DND-41 (cell line): ENCODE data around the gene CNTN5.

Experiments used
- ATAC-seq: fragments of 200-7000 bp; cut with Tn5 transposase; 3 replicates; pipeline ENCODE4 v1.9.1; 2021; ENCODE audit warnings: low read depth; ENCODE audit not compliant: insufficient read depth
- DNase-seq: peaks from one replicate; pipeline ENCODE4 v3.0.0-alpha.2; 2020
- H2AFZ ChIP-seq: 2 replicates; pipeline ENCODE4 v1.6.0; 2012; ENCODE audit warnings: low read depth, low read length
- H3K27ac ChIP-seq: 2 replicates; pipeline ENCODE4 v1.5.1; 2012; ENCODE audit warnings: low read length, inconsistent platforms
- H3K27me3 ChIP-seq: fragments of 200-600 bp; sonication (generic); 2 replicates; pipeline ENCODE4 v1.6.0; 2012; ENCODE audit warnings: low read length, mild to moderate bottlenecking, inconsistent platforms; ENCODE audit not compliant: insufficient read depth, poor library complexity
- H3K36me3 ChIP-seq: 2 replicates; pipeline ENCODE4 v1.5.1; 2012; ENCODE audit warnings: low read length, inconsistent platforms; ENCODE audit not compliant: insufficient read depth
- H3K4me1 ChIP-seq: 2 replicates; pipeline ENCODE4 v1.5.1; 2012; ENCODE audit warnings: mild to moderate bottlenecking, low read length; ENCODE audit not compliant: insufficient read depth
- H3K4me2 ChIP-seq: 2 replicates; pipeline ENCODE4 v1.6.0; 2012; ENCODE audit warnings: mild to moderate bottlenecking, moderate library complexity, low read length, inconsistent platforms; ENCODE audit not compliant: insufficient read depth
- H3K4me3 ChIP-seq, 2 experiments: fragments of 200-600 bp in 1 of 2; shearing (Covaris generic) in 1 of 2; 2 replicates each; pipeline ENCODE4 v1.5.1; 2012 to 2016; ENCODE audit warnings: inconsistent platforms in 2 of 2, low read length in 2 of 2, mild to moderate bottlenecking in 2 of 2, low read depth in 1 of 2, moderate library complexity in 1 of 2
- H3K79me2 ChIP-seq: 2 replicates; pipeline ENCODE4 v1.6.0; 2012; ENCODE audit warnings: low read length, inconsistent platforms; ENCODE audit not compliant: insufficient read depth
- H3K9ac ChIP-seq: 2 replicates; pipeline ENCODE4 v1.6.0; 2012; ENCODE audit warnings: low read depth, mild to moderate bottlenecking, inconsistent platforms, low read length, moderate library complexity
- H3K9me3 ChIP-seq: 2 replicates; pipeline ENCODE4 v1.5.1; 2012; ENCODE audit warnings: low read length, moderate library complexity, mild to moderate bottlenecking, inconsistent platforms; ENCODE audit not compliant: insufficient read depth, severe bottlenecking
- H4K20me1 ChIP-seq: 2 replicates; pipeline ENCODE4 v1.6.0; 2012; ENCODE audit warnings: low read length; ENCODE audit not compliant: insufficient read depth
- CTCF ChIP-seq: IDR thresholded peaks from 2 replicates; pipeline ENCODE4 v1.5.1; 2012; ENCODE audit warnings: borderline replicate concordance, low read length, moderate library complexity, mild to moderate bottlenecking; ENCODE audit not compliant: poor library complexity, severe bottlenecking; ENCODE audit errors: extremely low read depth
- EZH2 ChIP-seq: IDR thresholded peaks from 3 replicates; pipeline ENCODE4 v1.6.1; 2012; ENCODE audit warnings: borderline replicate concordance, low read depth, mild to moderate bottlenecking, moderate library complexity, low read length, inconsistent platforms; ENCODE audit not compliant: severe bottlenecking

CNTN5 gene

GRCh38 chr11:99973993-99974392 is 953.2 kb downstream of the CNTN5 start:
- H3K27me3 ChIP-seq: no peaks in the 10 kb centered on the region
- DNase-seq: no peak
- H3K36me3 ChIP-seq: no peaks in the 10 kb centered on the region
- H3K27ac ChIP-seq: no peak overlapping the region
- H3K4me2 ChIP-seq: no peak overlapping the region
- H4K20me1 ChIP-seq: no peaks in the 10 kb centered on the region
- H2AFZ ChIP-seq: no peak overlapping the region
- TF ChIP-seq EZH2: no peak
- H3K9ac ChIP-seq: no peak overlapping the region
- no peaks in the 10 kb centered on the region for H3K79me2 ChIP-seq
- H3K4me1 ChIP-seq: no peaks in the 10 kb centered on the region
- no peak for ATAC-seq
- no peaks in the 10 kb centered on the region for H3K9me3 ChIP-seq
- H3K4me3 ChIP-seq: no peak overlapping the region

- no peaks in the 10 kb centered on the region for H3K4me1 ChIP-seq
- H3K36me3 ChIP-seq: no peaks in the 10 kb centered on the region
- H3K27me3 ChIP-seq: no peaks in the 10 kb centered on the region
- no peaks in the 10 kb centered on the region for H3K9me3 ChIP-seq
- H3K9ac ChIP-seq: no peak overlapping the region
- TF ChIP-seq CTCF (no peak), EZH2 (no peak)
- no peak overlapping the region for H2AFZ ChIP-seq
- no peaks in the 10 kb centered on the region for H3K79me2 ChIP-seq
- ATAC-seq (no peak), DNase-seq (no peak)
- no peak overlapping the region for H3K27ac ChIP-seq
- no peak overlapping the region for H3K4me2 ChIP-seq
- no peaks in the 10 kb centered on the region for H4K20me1 ChIP-seq
- H3K4me3 ChIP-seq: no peak overlapping the region
Measured at GRCh38 chr11:99979042-99979441, 958.3 kb downstream of the CNTN5 start.

GRCh38 chr11:99987821-99988470 is 967.2 kb downstream of the CNTN5 start:
- H3K79me2 ChIP-seq: no peaks in the 10 kb centered on the region
- H3K4me3 ChIP-seq: no peak overlapping the region
- ATAC-seq (no peak), DNase-seq (no peak)
- H3K4me2 ChIP-seq: no peak overlapping the region
- no peak overlapping the region for H2AFZ ChIP-seq
- no peaks in the 10 kb centered on the region for H4K20me1 ChIP-seq
- H3K27me3 ChIP-seq: no peaks in the 10 kb centered on the region
- no peaks in the 10 kb centered on the region for H3K36me3 ChIP-seq
- H3K9me3 ChIP-seq: no peaks in the 10 kb centered on the region
- H3K27ac ChIP-seq: no peak overlapping the region
- H3K9ac ChIP-seq: no peak overlapping the region
- no peaks in the 10 kb centered on the region for H3K4me1 ChIP-seq
- TF ChIP-seq EZH2 (no peak), CTCF (no peak)

- H3K27ac ChIP-seq: no peak overlapping the region
- no peak overlapping the region for H3K4me3 ChIP-seq
- TF ChIP-seq CTCF: no peak
- TF ChIP-seq EZH2: no peak
- no peaks in the 10 kb centered on the region for H4K20me1 ChIP-seq
- H3K79me2 ChIP-seq: no peaks in the 10 kb centered on the region
- no peak overlapping the region for H3K4me2 ChIP-seq
- ATAC-seq (no peak), DNase-seq (no peak)
- no peaks in the 10 kb centered on the region for H3K9me3 ChIP-seq
- no peak overlapping the region for H2AFZ ChIP-seq
- H3K27me3 ChIP-seq: no peaks in the 10 kb centered on the region
- no peak overlapping the region for H3K9ac ChIP-seq
- no peaks in the 10 kb centered on the region for H3K4me1 ChIP-seq
- no peaks in the 10 kb centered on the region for H3K36me3 ChIP-seq
Measured at GRCh38 chr11:99988471-99988837, 967.7 kb downstream of the CNTN5 start.
